ENCODE data around the gene MORF4L1.
"Not testable (repeated sequence)": the region's sequence is repeated elsewhere in the genome, so short reads cannot be mapped to it uniquely, and the experiment has no call there.

The MORF4L1 gene

DNA sequence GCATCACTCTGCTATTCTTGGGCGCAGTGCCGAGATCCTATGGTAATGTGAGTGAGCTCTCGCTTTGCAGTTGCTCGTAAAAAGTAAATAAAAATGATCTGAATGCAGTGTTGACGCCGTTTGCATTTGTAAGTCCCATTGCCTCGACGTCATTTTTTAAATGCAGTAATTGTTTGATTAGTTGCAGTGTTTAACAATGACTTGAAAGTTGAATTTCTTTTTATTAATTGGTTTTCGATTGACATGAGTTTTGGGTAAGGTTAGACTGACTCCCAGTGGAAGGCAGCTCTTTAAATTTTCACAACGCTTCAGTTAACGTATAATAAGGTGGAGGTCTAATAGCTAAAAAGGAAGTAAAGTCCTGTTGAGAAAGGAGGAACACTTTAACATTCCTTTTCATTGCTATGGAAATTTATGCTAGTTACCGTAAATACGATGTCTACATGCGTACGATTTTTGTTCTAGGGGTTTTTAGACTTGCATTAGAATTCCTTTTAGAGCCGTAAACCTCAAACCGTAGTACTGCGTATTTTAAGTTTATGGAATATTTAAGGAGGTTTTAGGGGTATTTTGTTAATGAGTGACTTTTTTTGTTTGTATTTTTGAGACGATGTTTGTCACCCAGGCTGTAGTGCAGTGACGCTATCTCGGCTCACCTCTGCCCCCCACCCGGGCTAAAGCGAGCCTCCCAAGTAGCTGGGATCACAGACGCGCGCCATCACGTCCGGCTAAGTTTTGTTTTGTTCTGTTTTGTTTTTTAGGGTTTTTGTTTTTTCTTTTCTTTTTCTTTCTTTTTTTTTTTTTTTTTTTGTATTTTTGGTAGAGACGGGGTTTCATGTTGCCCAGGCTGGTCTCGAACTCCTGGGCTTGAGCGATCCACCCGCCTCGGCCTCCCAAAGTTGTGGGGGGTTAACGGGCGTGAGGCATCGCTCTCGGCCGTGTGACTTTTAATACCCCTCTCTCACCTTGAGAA lies 1.4 kb downstream of the MORF4L1 start:
- TF ChIP-seq CTCF (IDR thresholded peaks at IDR 0.05; ENCODE audit: low read depth, low read length, missing control alignments): no peak
- no peak for DNase-seq (ENCODE audit: low read depth)
- in situ Hi-C loops (cut with HindIII; ENCODE audit: low sequenced_read_pairs): no loop called here
- peak overlapping the region; percentile 99 for H3K4me3 ChIP-seq (ENCODE audit: low read depth, low read length)

DNA sequence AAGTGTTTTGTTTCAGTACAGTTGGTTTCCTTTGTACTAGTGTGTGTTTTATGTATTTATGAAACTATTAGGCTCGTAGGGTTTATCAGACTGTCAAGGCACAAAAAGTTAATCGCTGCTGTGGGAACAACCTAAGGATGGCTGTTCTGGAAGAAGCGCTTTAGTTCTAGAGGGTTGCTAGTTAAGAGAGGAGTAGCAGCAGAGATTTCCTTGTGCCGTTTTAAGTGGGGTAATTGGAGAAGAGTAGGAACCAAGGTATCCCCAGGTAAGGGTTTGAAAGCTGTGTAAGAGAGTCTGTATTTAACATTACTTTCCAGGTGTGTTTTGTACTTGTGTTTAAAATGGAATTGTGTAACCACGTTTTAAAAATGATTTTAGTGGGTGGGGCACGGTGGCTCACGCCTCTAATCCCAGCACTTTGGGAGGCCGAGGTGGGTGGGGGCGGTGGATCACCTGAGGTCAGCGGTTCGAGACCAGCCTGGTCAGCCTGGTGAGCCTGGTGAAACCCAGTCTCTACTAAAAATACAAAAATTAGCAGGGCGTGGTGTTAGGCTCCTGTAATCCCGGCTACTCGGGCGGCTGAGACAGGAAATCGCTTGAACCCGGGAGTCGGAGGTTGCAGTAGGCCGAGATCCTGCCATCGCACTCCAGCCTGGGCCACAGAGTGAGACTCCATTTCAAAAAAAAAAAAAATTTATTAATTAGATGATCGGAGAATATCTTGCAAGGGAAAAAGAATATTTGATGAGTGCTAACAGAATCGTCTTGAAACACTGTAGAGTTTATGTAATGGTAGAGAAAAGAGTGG lies 2.6 kb downstream of the MORF4L1 start:
- peak overlapping the region; percentile 99 for H3K4me3 ChIP-seq (ENCODE audit: low read depth, low read length)
- no peak for TF ChIP-seq CTCF (IDR thresholded peaks at IDR 0.05; ENCODE audit: low read depth, low read length, missing control alignments)
- in situ Hi-C loops (cut with HindIII; ENCODE audit: low sequenced_read_pairs): loop anchor here (25.0 kb wide), 1 partner anchor 312 kb away; no protein-coding TSS in a partner anchor
- no peak for DNase-seq (ENCODE audit: low read depth)

- peak overlapping the region; percentile 4 for H3K4me3 ChIP-seq (ENCODE audit: low read depth, low read length)
- in situ Hi-C loops (cut with HindIII; ENCODE audit: low sequenced_read_pairs): loop anchor here (25.0 kb wide), 1 partner anchor 310 kb away; no protein-coding TSS in a partner anchor
- DNase-seq (ENCODE audit: low read depth): not testable (repeated sequence)
These were observed 4.3 kb downstream of the MORF4L1 start for GRCh38 chr15:78876954-78877353.

DNA sequence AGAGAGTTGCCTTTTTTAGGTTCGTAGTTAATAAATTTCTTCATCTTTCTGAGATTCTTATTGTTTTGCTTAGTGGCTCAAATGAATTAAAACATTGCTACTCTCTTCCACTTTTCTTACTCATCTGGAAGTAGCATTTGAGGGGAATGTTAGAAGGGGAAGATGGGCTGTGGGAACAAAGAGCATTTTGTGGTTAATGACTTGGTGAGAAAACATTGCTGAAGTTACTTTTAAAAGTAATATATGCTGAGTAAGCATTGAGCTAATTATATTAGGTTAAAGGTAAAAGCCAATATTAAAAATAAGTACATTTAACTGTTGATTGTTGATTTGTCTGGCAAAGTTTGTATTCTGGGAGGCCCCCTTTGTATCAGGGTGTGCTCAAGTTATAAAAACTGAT lies 5.7 kb downstream of the MORF4L1 start:
- H3K4me3 ChIP-seq (ENCODE audit: low read depth, low read length): peak overlapping the region; percentile 16
- no peak for TF ChIP-seq CTCF (IDR thresholded peaks at IDR 0.05; ENCODE audit: low read depth, low read length, missing control alignments)
- DNase-seq (ENCODE audit: low read depth): peak; percentile 53
- in situ Hi-C loops (cut with HindIII; ENCODE audit: low sequenced_read_pairs): loop anchor here (25.0 kb wide), 1 partner anchor 309 kb away; no protein-coding TSS in a partner anchor

GRCh38 chr15:78879517-78880241 lies 7.0 kb downstream of the MORF4L1 start:
- H3K4me3 ChIP-seq (ENCODE audit: low read depth, low read length): no peak overlapping the region
- no peak for DNase-seq (ENCODE audit: low read depth)
- no peak for TF ChIP-seq CTCF (IDR thresholded peaks at IDR 0.05; ENCODE audit: low read depth, low read length, missing control alignments)
- in situ Hi-C loops (cut with HindIII; ENCODE audit: low sequenced_read_pairs): loop anchor here (25.0 kb wide), 1 partner anchor 308 kb away; no protein-coding TSS in a partner anchor

DNA sequence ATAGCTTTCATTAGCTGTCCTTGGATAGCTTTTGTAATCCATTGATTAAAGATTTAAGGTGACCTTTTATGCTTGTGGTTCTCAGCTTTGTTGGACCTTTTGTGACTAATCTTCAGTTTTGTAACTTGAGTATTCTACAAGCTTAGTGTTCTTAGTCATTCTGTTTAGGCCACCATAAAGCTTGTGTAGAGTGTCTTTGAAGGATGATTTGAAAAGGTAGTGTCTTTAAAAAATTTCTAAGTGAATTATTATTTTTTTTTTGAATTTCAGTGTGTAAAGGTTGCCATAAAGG lies 7.5 kb downstream of the MORF4L1 start:
- TF ChIP-seq CTCF (IDR thresholded peaks at IDR 0.05; ENCODE audit: low read depth, low read length, missing control alignments): no peak
- DNase-seq (ENCODE audit: low read depth): no peak
- no peak overlapping the region for H3K4me3 ChIP-seq (ENCODE audit: low read depth, low read length)
- in situ Hi-C loops (cut with HindIII; ENCODE audit: low sequenced_read_pairs): loop anchor here (25.0 kb wide), 1 partner anchor 307 kb away; no protein-coding TSS in a partner anchor
